HG02852 (cell line): ENCODE measurements around the gene PXDN.
"Not testable (repeated sequence)": the region's sequence is repeated elsewhere in the genome, so short reads cannot be mapped to it uniquely, and the experiment has no call there.

Experiments
- ATAC-seq: cut with Tn5 transposase; IDR thresholded peaks from one replicate; pipeline ENCODE4 v1.9.1; 2021; ENCODE audit warnings: mild to moderate bottlenecking, moderate library complexity; ENCODE audit not compliant: unreplicated experiment

Gene PXDN

DNA sequence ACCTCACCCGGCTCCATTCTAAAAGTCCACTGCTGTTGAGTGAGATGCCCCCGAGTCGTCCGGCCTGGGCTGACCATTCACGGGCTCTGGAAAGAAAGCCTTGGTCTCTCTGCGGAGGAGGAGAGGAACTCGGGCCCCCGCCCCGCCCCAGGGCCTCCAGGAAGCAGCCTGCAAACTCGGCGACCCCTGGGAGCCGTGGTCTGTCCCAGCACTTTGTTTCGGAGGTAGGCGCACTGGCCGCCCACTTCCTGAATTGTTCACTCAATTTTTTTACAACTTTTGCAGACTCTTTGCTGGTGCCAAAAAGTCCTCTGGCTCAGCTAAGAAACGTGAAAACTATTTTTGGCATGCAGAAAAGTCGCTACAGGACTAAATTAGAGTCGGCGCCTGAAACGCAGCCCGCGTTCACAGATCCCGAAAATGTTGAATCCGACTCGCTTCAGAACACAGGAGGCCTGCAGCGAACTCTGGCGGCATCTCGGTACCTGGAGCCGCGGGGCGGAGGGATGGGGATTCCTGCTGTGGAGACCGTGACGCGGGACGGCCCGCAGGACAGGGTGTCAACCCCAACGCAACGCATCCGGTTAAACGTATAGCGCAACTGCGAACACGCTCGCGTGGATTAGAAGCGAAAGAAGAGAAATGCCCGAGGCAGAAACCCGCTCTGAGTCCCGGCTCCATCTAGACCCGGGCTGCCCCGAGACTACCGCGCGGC is 1.5 kb downstream of the PXDN start:
- ATAC-seq = no peak

GRCh38 chr2:1742301-1742680 is 2.0 kb downstream of the PXDN start:
- ATAC-seq = no peak

DNA sequence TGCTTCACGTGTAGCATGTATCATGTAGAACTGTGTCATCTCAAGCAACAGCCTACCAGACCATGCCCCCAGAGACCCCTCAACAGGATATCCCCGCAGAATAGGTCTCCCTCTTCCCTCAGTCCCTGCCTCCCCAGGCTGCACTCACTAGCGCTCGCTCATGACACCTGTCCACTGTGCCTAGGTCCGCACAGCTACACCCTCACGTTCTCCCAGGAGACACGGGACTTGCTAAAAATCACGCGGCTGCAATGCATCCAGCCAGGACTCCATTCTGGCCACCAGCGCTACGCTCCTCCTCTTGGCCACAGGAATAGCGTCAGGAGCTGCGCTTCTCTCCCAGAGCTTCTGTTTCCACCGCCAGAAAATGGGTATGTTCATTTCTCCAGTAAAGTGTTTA is 2.5 kb downstream of the PXDN start:
- no peak for ATAC-seq

DNA sequence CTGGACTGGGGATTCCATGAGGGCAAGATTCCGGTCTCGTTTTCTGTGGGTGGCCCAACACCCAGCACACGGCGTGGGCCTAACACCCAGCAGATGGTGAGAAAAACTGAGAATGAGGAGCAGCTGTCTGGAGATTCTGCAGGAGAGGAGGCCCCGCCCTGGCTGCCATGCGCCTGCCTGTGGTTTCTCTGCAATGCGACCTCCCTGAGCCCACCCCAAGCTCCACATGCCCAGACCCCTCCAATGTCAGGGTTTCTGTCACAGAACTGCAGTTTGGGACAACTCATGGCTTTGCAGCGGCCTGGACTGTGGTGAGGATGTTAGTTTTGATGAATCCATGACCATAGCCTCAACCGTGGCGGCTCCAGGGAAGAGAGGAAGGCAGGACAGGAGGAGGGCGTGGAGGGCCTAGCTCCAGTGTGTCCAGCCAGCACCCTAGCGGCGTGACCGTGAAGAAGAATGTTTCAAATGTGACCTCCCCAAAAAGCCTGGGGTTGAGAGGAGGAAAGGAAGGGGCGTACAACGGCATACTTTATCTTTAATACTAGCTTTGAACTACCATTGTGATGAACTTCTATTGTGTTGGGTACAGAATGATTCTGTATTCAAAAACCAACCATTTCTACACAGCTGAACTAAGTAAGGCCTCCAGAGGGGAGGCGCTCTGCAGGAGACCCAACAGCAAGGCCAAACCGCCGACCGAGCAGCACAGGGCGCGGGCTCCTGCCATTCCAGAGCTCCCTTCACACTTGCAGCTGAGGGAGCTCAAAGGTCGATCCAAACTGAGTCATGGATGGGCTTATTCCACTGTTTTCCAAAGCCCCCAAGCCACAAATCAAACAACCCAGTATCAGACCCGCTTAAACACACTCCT is 3.4 kb downstream of the PXDN start:
- no peak for ATAC-seq

DNA sequence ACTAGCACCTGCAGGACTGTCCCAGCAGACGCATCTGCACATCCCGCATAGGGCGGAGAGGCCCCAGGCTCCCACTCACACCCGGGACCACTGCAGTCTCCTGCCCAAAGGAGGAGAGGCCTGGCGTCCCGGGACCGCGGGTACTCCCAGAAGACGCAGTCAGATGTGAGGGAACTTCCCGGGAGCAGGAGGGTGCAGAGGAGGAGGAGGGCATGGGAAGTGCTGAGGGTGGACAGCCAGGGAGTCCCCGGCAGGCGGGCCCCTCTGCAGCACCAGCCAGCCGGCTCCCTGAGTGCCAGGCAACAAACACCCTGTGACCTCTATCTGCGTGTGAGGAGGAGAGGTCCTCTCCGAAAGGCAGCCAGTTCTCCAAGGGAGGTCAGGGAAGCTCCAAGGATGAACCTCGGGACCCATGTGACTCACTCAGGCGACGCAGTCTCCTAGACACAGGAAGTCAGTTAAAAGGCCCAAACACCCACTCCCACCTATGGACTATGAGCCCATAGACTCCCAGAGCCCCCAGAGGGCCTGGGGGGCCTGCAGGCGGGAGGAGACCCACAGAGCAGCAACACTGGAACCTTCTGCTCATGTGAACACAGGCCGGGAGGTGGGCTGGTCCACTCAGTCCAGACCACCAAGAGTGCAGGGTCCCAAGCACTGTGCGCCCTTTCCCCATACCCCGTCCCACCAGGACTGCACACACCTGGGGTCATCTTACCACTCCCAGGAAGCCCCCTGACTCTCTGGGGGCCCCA is 4.2 kb downstream of the PXDN start:
- ATAC-seq = no peak

- no peak for ATAC-seq
Observed at GRCh38 chr2:1739322-1739957, 4.9 kb downstream of the PXDN start.

GRCh38 chr2:1738646-1739302 is 5.5 kb downstream of the PXDN start:
- ATAC-seq = no peak

DNA sequence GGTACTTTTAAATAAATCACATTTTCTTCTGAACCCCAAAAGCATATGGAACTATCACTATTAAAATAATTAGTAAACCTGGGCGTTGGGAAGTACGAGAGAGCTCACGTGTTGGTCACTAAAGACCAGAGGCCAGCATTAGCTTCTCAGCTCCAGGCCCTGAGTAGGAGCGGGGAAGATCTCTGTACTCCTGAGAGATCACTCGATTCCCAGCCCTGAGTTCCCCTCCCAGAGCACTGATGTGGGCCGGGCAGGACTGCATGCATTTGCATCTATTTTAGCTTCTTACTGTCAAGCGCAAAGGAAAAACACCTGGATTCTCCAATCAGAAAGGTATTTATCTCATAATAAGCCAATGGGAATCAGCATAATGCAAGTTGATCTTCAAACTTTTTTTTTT is 6.2 kb downstream of the PXDN start:
- no peak for ATAC-seq

GRCh38 chr2:1736997-1737480 is 7.3 kb downstream of the PXDN start:
- no peak for ATAC-seq

DNA sequence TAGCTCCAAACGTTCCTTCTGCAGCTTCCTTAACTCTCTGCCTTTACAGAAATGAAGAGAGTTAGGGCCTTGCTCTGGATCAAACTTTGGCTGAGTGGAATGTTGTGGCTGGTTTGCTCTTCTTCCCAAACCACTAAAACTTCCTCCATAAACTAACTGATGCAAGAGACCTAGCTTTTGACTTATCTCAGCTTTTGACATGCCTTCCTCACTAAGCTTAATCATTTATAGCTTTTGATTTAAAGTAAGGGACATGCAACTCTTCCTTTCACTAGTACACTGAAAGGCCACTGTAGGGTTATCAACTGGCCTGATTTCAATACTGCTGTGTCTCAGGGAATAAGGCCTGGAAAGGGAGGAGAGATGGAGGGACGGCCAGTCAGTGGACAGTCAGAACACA is 8.3 kb downstream of the PXDN start:
- no peak for ATAC-seq

DNA sequence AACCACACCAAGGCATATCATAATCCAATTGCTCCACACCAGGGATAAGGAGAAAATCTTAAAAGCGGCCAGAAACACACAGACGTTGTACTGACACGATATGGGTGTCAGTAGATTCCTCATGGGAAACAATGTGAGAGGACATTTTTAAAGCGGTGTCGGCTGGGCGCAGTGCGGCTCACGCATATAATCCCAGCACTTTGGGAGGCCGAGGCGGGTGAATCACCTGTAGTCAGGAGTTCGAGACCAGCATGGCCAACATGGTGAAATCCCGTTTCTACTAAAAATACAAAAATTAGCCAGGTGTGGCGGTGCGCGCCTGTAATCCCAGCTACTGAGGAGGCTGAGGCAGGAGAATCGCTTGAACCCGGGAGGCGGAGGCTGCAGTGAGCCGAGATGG is 11.0 kb downstream of the PXDN start:
- not testable (repeated sequence) for ATAC-seq

GRCh38 chr2:1731963-1732768 is 12.1 kb downstream of the PXDN start:
- no peak for ATAC-seq

DNA sequence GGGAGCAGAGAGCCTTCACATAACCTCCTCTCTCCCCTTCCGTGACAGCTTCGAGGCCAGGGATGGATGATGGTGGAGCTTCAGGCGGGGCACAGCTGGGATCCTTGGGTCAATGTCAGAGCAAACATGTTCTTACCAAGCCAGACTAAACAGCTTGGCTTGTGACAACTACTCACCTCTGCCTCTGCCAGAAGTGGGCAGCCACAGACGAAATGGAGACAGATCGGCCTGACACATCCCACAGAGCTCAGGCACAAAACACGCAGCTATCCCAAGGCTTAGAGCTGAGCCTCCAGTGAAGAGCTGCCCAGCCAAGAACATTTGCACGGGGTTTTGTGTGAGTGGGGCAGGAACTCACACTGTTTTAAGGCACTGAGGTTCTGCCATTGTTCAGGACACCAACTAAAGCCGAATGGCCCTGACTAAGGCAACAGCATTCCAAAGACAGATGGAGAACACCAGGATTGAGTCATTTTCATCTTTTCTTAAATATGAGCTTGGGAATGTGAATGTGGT is 12.8 kb downstream of the PXDN start:
- no peak for ATAC-seq

GRCh38 chr2:1730015-1730927 is 14.0 kb downstream of the PXDN start:
- no peak for ATAC-seq

- no peak for ATAC-seq
Observed at GRCh38 chr2:1729242-1729641, 15.1 kb downstream of the PXDN start.

- ATAC-seq = no peak
Observed at GRCh38 chr2:1728821-1729220, 15.5 kb downstream of the PXDN start.

- ATAC-seq = no peak
Observed at GRCh38 chr2:1727796-1728474, 16.4 kb downstream of the PXDN start.
